Measurements from ENCODE around the gene CACNA1B.

CACNA1B gene

DNA sequence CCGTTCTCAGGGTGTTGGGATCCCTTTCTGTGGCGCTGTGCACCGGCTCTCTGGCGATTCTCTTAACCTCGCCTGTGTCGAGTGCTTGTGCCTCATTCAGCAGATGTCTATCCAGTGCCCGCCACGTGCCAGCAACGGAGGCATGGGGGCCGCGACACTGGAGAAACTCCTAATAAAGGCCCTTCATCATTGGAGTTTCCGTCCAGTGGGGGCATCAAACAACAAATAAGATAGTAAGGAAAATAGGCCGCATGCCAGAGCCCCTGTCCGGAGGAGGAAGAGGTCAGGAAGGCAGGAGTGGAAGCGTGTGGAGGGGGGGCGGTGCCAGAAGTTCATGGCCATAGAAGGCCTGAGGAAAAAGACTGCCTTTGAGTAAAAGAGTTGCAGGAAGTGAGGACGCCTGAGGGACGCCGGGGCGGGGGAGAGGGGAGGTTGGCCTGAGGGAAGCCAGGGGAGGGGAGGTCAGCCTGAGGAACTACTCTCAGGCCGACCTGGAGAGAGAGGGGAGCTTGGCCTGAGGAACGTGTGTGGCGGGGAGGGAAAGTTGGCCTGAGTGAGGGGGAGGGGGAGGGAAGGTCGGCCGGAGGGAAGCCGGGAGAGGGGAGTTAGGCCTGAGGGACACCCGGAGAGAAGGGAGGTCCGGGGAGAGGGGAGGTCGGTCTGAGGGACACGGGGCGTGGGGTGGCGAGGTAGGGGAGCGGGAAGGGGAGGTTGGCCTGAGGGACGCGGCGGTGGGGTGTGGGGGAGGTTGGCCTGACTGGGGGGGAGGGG, 82.2 kb downstream of the CACNA1B start:
- H3K9me3 ChIP-seq (ENCODE audit: insufficient read depth, low read length, severe bottlenecking), result no peaks in the 10 kb centered on the region
- ATAC-seq (ENCODE audit: insufficient read depth, low read depth) (no peak), DNase-seq (no peak)
- no peak overlapping the region for H3K27ac ChIP-seq (ENCODE audit: low read length)
- H4K20me1 ChIP-seq (ENCODE audit: insufficient read depth, low read length), result no peaks in the 10 kb centered on the region
- H3K79me2 ChIP-seq (ENCODE audit: insufficient read depth, low read length), result no peaks in the 10 kb centered on the region
- no peaks in the 10 kb centered on the region for H3K36me3 ChIP-seq (ENCODE audit: insufficient read depth, low read length)
- H3K4me1 ChIP-seq (ENCODE audit: insufficient read depth, low read length), result no peaks in the 10 kb centered on the region
- no peak overlapping the region for H3K9ac ChIP-seq (ENCODE audit: low read depth, low read length)
- no peak for TF ChIP-seq CTCF (IDR thresholded peaks at IDR 0.05; ENCODE audit: borderline replicate concordance, extremely low read depth, low read length, poor library complexity, severe bottlenecking)
- no peak for TF ChIP-seq EZH2 (IDR thresholded peaks at IDR 0.05; ENCODE audit: borderline replicate concordance, low read depth, low read length, severe bottlenecking)
- H3K4me3 ChIP-seq (ENCODE audit: low read depth in 1 of 2, low read length in 2 of 2), result no peak overlapping the region
- H2AFZ ChIP-seq (ENCODE audit: low read depth, low read length), result no peak overlapping the region
- no peaks in the 10 kb centered on the region for H3K27me3 ChIP-seq (ENCODE audit: insufficient read depth, low read length, poor library complexity)
- no peak overlapping the region for H3K4me2 ChIP-seq (ENCODE audit: insufficient read depth, low read length)

DNA sequence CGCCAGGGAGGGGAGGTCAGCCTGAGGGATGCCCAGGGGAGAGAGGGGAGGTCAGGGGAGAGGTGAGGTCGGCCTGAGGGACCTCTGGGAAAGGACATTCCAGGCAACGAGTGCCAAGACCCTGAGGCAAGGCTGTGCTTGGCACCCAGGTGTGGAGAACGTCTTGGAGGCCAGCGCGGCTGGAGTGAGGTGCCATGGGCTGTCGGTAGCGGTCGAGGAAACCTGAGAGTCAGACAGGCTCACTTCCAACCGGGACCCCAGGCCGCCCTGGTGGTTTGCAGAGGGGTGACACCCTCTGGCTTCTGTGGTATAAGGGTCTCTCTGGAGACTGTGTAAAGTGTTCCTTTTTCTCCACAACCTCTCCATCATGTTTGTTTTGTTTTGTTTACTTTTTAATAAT, 82.9 kb downstream of the CACNA1B start:
- no peak for DNase-seq
- Histone ChIP-seq H4K20me1 (ENCODE audit: insufficient read depth, low read length) (no peaks in the 10 kb centered on the region), H3K36me3 (ENCODE audit: insufficient read depth, low read length) (no peaks in the 10 kb centered on the region), H3K27ac (ENCODE audit: low read length) (no peak overlapping the region), H3K79me2 (ENCODE audit: insufficient read depth, low read length) (no peaks in the 10 kb centered on the region), H2AFZ (ENCODE audit: low read depth, low read length) (no peak overlapping the region), H3K4me1 (ENCODE audit: insufficient read depth, low read length) (no peaks in the 10 kb centered on the region), H3K4me3 (ENCODE audit: low read depth in 1 of 2, low read length in 2 of 2) (no peak overlapping the region), H3K4me2 (ENCODE audit: insufficient read depth, low read length) (no peak overlapping the region), H3K27me3 (ENCODE audit: insufficient read depth, low read length, poor library complexity) (no peaks in the 10 kb centered on the region), H3K9me3 (ENCODE audit: insufficient read depth, low read length, severe bottlenecking) (no peaks in the 10 kb centered on the region), H3K9ac (ENCODE audit: low read depth, low read length) (no peak overlapping the region)
- TF ChIP-seq CTCF (IDR thresholded peaks at IDR 0.05; ENCODE audit: borderline replicate concordance, extremely low read depth, low read length, poor library complexity, severe bottlenecking), result peak; percentile 43
- no peak for TF ChIP-seq EZH2 (IDR thresholded peaks at IDR 0.05; ENCODE audit: borderline replicate concordance, low read depth, low read length, severe bottlenecking)
- ATAC-seq (ENCODE audit: insufficient read depth, low read depth), result no peak; the same call in 2 of the 3 replicates

DNA sequence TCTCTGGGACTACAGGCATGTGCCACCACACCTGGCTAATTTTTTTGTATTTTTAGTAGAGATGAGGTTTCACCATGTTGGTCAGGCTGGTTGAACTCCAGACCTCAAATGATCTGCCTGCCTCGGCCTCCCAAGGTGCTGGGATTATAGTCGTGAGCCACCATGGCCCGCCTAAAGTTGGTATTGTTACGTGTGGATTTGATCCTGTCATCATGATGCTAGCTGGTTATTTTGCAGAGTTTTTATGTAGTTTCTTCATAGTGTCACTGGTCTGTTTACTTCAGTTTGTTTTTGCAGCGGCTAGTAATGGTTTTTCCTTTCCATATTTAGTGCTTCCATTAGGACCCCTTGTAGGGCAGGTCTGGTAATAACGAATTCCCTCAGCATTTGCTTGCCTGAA, 85.9 kb downstream of the CACNA1B start:
- H3K27ac ChIP-seq (ENCODE audit: low read length), result no peak overlapping the region
- no peaks in the 10 kb centered on the region for H3K79me2 ChIP-seq (ENCODE audit: insufficient read depth, low read length)
- no peak overlapping the region for H3K4me2 ChIP-seq (ENCODE audit: insufficient read depth, low read length)
- no peak overlapping the region for H3K9ac ChIP-seq (ENCODE audit: low read depth, low read length)
- no peak overlapping the region for H3K4me3 ChIP-seq (ENCODE audit: low read depth in 1 of 2, low read length in 2 of 2)
- ATAC-seq (ENCODE audit: insufficient read depth, low read depth), result no peak
- no peaks in the 10 kb centered on the region for H3K4me1 ChIP-seq (ENCODE audit: insufficient read depth, low read length)
- H3K36me3 ChIP-seq (ENCODE audit: insufficient read depth, low read length), result no peaks in the 10 kb centered on the region
- H3K9me3 ChIP-seq (ENCODE audit: insufficient read depth, low read length, severe bottlenecking), result no peaks in the 10 kb centered on the region
- no peak for DNase-seq
- no peak overlapping the region for H2AFZ ChIP-seq (ENCODE audit: low read depth, low read length)
- H4K20me1 ChIP-seq (ENCODE audit: insufficient read depth, low read length), result no peaks in the 10 kb centered on the region; the same call in 1 of the 2 replicates
- TF ChIP-seq CTCF (IDR thresholded peaks at IDR 0.05; ENCODE audit: borderline replicate concordance, extremely low read depth, low read length, poor library complexity, severe bottlenecking) (no peak), EZH2 (IDR thresholded peaks at IDR 0.05; ENCODE audit: borderline replicate concordance, low read depth, low read length, severe bottlenecking) (no peak)
- H3K27me3 ChIP-seq (ENCODE audit: insufficient read depth, low read length, poor library complexity), result no peaks in the 10 kb centered on the region
